Muscle of leg (tissue), 11 donors: ENCODE measurements around the gene ALK. TPM values are rescaled to one million over a fixed set of nuclear protein-coding genes. Genes with fewer than 3 reads are reported as not detected.

Experiments
- DNase-seq: peaks from one replicate; pipeline ENCODE4 v3.0.0; 2013
- H3K27ac ChIP-seq: one replicate; pipeline ENCODE4 v1.5.1; 2013; ENCODE audit warnings: mild to moderate bottlenecking, low read length, control low read depth
- H3K27me3 ChIP-seq: one replicate; pipeline ENCODE4 v1.6.1; 2013; ENCODE audit warnings: low read length; ENCODE audit not compliant: control insufficient read depth, insufficient read depth
- H3K36me3 ChIP-seq: one replicate; pipeline ENCODE4 v1.6.1; 2013; ENCODE audit warnings: low read length; ENCODE audit not compliant: control insufficient read depth, insufficient read depth
- H3K4me1 ChIP-seq: one replicate; pipeline ENCODE4 v1.6.1; 2013; ENCODE audit warnings: low read length; ENCODE audit not compliant: control insufficient read depth, insufficient read depth
- H3K4me3 ChIP-seq: one replicate; pipeline ENCODE4 v1.5.1; 2013; ENCODE audit warnings: low read length, control low read depth
- H3K9me3 ChIP-seq: replicated peaks from 2 replicates; pipeline ENCODE4 v1.6.1; 2013; ENCODE audit warnings: low read depth, low read length; ENCODE audit not compliant: control insufficient read depth
- WGBS: methylation state at CpG from one replicate; pipeline ENCODE4 v1.1.5; 2013; ENCODE audit warnings: missing lambda C conversion rate; ENCODE audit not compliant: insufficient coverage; 5-methylcytosine and 5-hydroxymethylcytosine counted together
- polyA plus RNA-seq, 8 donors: library from polyadenylated mRNA; unstranded; fragments of 120-200 nt; gene quantifications; one replicate each; pipeline versions ENCODE4 v1.2.1 to v1.2.3, GENCODE V29; 2013; ENCODE audit warnings: inconsistent platforms in 1 of 8, low replicate concordance in 1 of 8; ENCODE audit not compliant: insufficient read length in 8 of 8, insufficient read depth in 1 of 8
- total RNA-seq: library from RNA; stranded (reverse); fragments of 120-200 nt; gene quantifications from one replicate; pipeline ENCODE4 v1.2.4, GENCODE V29; 2013

ALK gene
- total and polyA plus RNA-seq, 9 donors, result 0.04 to 0.29 (median 0.09) TPM

DNA sequence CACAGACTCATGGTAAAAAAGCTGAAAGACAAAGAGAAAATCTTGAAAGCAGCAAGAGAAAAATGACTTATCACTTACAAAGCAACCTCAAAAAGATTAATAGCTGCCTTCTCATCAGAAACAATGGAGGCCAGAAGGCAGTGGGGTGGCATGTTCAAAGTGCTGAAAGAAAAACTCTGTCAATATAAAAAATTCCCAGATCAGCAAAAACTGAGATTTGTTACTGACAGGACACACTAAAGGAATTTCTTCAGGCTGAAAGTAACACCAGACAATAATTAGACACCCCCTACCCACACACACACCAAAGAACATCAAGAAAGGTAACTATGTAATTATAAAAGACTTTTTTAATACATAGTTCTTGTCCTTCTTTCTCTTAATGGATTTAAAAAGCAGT lies 495.0 kb downstream of the ALK start:
- H3K27me3 ChIP-seq, result no peaks in the 10 kb centered on the region
- no peaks in the 10 kb centered on the region for H3K36me3 ChIP-seq
- H3K4me3 ChIP-seq, result no peak overlapping the region

DNA sequence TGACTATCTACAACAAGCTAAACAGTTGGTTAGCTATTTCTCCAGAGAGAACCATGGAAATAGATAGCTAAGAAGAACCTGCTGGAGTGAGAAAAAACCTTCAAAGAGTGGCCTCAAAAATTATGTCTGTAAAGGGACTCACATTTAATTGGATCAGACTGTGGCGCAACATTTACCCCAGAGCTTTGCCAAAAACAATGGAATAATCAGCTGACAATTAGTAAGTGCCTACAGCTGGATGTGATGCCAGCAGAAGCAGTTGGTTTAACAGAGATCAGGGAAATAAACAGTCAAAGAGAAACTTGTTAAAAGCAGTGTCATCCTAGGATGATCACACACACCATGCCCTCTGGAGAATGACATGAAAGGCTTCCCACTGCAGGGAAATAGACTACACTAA lies 495.5 kb downstream of the ALK start:
- H3K36me3 ChIP-seq, result no peaks in the 10 kb centered on the region
- 78% methylated on average over 1 of the region's 1 CpG for WGBS
- DNase-seq, result no peak
- no peak overlapping the region for H3K4me3 ChIP-seq
- peaks cover 12% of the 10 kb centered on the region for H3K4me1 ChIP-seq
- H3K27me3 ChIP-seq, result no peaks in the 10 kb centered on the region
- no peaks in the 10 kb centered on the region for H3K9me3 ChIP-seq
- no peak overlapping the region for H3K27ac ChIP-seq

More for the DNA sequence above, 495.0 kb downstream of the ALK start:
- no peak for DNase-seq
- H3K27ac ChIP-seq, result no peak overlapping the region
- H3K9me3 ChIP-seq, result no peaks in the 10 kb centered on the region
- H3K4me1 ChIP-seq, result peaks cover 8% of the 10 kb centered on the region

DNA sequence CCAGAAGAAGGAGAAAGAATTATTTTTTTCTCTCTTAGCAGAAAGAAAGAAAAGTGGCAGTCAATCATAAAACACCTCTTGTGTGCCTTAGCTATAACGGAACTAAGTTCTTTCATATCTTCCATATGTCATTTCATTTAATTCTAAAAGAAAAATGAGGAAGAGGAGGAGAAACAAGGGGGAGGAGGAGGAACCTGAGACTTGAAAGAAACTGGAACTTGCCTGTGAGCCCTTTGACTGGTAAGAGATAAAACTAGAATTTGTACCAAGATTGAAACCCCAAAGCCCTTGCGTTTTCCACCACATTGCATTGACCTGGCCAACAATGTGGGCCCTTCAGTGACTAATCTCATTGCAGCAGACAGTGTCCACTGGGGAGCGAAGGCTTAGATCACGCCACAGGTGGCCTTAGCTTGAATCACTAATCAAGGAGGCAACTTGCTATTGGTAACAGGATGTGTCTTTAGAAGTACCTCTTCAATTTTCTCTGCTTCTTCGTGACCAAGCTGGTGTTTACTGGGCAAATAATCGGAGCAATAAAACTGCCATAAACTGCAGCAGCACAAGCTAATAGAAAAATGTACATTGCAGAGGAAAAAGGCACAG lies 498.2 kb downstream of the ALK start:
- Histone ChIP-seq H3K36me3 (no peaks in the 10 kb centered on the region), H3K9me3 (no peaks in the 10 kb centered on the region), H3K27me3 (no peaks in the 10 kb centered on the region), H3K4me1 (peaks cover 17% of the 10 kb centered on the region), H3K27ac (no peak overlapping the region), H3K4me3 (no peak overlapping the region)
- DNase-seq, result no peak
- 47% methylated on average over 3 of the region's 6 CpGs for WGBS

DNA sequence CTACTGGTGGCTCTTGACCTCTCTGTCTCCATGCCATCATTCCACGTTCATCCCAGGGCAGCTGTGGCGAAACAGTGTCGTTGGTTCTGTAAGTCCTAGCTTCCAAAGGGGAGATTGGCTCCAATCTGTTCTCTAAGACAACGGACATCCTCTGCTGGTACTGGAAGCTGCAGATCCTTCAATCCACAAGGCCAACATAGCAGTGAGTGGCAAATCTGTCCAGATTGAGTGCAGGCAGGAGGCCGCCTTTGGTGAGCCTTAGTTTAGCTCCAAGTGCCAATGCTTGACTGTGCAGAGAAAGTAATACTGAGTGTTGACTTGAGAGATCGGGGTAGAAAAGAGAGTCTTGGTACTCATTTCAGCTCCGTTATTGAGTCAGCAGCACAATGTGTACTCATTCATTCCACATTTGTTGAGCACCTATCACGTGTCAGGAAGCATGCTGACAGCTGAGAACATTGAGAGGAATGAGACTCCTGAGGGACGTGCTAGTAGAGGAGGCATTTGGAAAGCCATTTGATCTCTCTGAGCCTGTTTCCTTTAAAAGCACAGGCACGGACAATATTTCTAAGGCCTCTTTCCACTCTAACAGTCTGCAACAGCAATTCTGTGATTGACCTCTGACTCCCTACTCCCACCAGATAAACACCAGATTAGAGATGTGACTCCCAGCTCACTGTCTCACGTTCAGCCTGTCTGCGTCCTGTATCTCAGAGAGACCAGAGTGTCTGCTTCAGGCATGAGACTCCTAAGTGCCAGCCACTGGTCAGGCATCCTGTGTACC lies 500.2 kb downstream of the ALK start:
- peak; percentile 77 for DNase-seq
- 58% methylated on average over 7 of the region's 12 CpGs for WGBS
- H3K9me3 ChIP-seq, result no peaks in the 10 kb centered on the region
- peaks cover 17% of the 10 kb centered on the region for H3K4me1 ChIP-seq
- no peaks in the 10 kb centered on the region for H3K27me3 ChIP-seq
- H3K36me3 ChIP-seq, result no peaks in the 10 kb centered on the region
- peak overlapping the region; percentile 60 for H3K27ac ChIP-seq
- H3K4me3 ChIP-seq, result no peak overlapping the region

DNA sequence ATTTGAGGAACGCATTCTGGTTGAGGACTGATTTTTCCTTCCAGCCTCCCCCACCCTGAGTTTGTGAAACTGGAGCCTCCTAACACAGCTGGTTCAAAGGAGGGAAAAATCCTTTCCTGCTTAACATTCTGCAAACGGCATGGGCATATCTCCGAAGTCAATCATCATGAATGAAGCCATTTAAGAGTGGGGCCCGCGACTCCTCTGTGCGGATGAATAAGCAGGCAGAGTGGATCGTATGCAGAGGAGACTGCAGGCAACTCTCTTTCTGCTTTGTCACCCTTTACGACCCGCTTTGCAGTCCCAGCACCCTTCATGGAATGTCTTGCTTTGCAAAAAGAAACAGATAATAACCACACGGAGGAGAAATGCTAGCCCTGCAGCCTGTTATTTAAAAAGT lies 500.9 kb downstream of the ALK start:
- H3K27me3 ChIP-seq, result no peaks in the 10 kb centered on the region
- H3K36me3 ChIP-seq, result no peaks in the 10 kb centered on the region
- WGBS, result 70% methylated on average over 6 of the region's 10 CpGs
- no peak overlapping the region for H3K4me3 ChIP-seq
- H3K27ac ChIP-seq, result no peak overlapping the region
- peaks cover 17% of the 10 kb centered on the region for H3K4me1 ChIP-seq
- no peak for DNase-seq
- no peaks in the 10 kb centered on the region for H3K9me3 ChIP-seq

DNA sequence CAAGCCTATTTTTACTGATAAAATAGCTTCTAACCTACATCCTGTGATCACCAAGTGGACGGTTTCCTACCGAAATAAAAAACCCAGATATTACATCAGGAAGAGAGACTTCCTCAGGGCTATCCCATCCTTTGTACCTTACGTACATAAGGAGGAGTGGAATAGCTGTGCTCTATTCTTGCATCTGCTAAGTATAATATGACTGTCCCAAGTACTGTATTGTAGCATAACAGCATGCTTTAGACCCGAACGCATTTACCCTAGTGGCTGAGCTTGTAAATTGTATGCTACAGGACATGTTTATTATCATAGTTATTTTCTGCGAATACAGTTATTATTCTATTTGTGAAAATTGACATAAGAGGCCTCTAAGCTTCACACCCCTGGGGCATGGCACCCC lies 503.8 kb downstream of the ALK start:
- no peaks in the 10 kb centered on the region for H3K36me3 ChIP-seq
- H3K27me3 ChIP-seq, result no peaks in the 10 kb centered on the region
- no peak for DNase-seq
- H3K4me1 ChIP-seq, result peaks cover 13% of the 10 kb centered on the region
- H3K9me3 ChIP-seq, result no peaks in the 10 kb centered on the region
- WGBS, result no CpG with 5 or more reads among the region's 6 CpGs
- no peak overlapping the region for H3K27ac ChIP-seq
- H3K4me3 ChIP-seq, result no peak overlapping the region

DNA sequence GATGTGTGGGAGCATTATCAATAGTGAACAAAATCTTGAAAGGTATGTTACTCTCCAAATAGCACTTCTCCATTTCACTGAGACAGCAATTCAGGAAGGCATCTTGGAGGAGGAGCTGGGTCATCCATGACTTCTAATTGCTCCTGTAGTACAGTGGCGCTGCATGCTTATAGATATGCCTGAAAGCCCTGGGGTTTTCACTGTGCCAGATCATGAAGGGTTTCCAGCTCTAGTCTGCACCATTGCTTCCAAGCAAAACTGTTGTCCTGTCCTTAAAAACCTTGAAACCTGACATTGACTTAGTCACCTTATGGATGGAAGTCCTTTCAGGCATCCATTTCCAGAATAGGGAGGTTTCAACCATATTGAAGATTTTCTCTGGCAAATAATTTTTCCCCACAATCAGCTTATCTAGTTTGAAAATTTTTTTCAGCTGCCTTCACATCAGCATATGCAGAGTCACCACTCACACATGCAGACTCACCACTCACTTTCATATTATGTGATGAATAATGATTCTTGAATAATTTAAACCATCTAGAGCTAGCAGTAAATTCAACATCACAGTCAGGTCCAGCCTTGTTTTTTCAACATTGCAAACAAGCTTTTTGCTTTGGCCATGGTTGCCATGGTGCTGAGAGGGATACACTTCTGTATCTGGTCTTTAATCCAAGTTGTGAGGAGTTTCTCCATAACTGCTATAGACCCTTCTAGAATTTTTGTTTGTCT lies 509.0 kb downstream of the ALK start:
- H3K36me3 ChIP-seq, result no peaks in the 10 kb centered on the region
- H3K4me1 ChIP-seq, result no peaks in the 10 kb centered on the region
- no peaks in the 10 kb centered on the region for H3K9me3 ChIP-seq
- H3K27ac ChIP-seq, result no peak overlapping the region
- H3K4me3 ChIP-seq, result no peak overlapping the region
- 100% methylated on average over 1 of the region's 1 CpG for WGBS
- no peak for DNase-seq
- H3K27me3 ChIP-seq, result no peaks in the 10 kb centered on the region

DNA sequence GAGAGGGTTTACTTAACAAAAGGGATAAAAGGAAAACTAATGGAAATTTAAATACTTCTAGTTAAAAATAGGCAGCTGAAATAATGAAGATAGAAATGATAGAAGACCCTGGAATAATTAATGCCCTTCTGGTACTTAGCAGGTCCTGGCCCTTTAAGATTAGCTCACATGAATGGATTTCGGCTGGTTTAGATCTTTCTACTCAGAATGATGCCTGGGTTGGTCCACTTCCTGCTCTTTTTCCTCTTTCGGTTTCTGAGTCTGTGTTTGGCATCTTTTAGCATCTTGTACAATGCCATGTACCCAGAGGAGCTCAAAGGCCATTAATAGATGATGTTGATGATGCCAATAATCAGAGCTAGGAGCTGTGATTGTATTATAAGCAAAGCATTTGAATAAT lies 515.7 kb downstream of the ALK start:
- WGBS, result 20% methylated on average over 1 of the region's 2 CpGs
- DNase-seq, result no peak
- Histone ChIP-seq H3K4me1 (peaks cover 13% of the 10 kb centered on the region), H3K27ac (no peak overlapping the region), H3K4me3 (no peak overlapping the region), H3K36me3 (no peaks in the 10 kb centered on the region), H3K27me3 (no peaks in the 10 kb centered on the region), H3K9me3 (no peaks in the 10 kb centered on the region)

DNA sequence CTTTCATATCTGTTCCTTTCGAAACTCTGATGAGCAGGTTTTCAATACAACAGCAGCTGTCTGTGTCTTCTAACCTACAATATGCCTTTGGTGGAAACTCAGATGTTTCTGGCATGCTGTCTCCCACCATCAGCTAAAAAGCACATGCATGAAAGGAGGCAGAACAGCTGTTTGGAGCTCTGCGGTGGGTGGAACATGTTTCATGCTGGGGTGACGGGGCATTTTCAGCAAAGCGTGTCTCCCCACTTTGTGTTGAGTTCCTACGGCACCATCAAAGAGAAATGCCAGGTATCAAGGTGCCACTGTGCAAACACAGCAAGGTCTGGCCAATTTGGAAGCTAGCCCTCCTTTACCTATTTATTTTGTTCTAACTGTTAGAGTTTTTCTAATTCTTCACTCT lies 516.1 kb downstream of the ALK start:
- 88% methylated on average over 4 of the region's 5 CpGs for WGBS
- peak; percentile 41 for DNase-seq

DNA sequence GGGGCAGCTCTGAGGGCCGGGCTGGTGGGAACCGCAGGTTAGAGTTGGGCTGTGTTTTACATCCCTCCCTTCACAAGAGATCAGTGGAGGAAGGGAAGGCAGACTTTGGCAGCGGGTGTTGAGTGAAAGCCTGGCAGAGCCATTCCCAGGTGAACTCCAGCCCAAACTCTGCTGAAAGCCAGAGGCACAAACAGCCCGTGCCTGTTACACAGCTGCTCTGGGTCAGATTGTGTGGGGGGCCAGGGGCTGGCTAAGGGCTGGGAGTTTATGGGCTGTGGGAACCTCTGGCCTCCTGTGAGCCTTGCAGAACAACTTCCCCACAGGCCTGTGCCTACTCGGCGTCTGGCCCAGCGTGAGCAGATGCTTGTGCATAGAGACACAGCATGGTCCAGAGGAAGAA lies 519.4 kb downstream of the ALK start:
- 38% methylated on average over 4 of the region's 7 CpGs for WGBS
- Histone ChIP-seq H3K36me3 (no peaks in the 10 kb centered on the region), H3K9me3 (no peaks in the 10 kb centered on the region), H3K4me1 (peaks cover 20% of the 10 kb centered on the region), H3K27ac (no peak overlapping the region), H3K4me3 (no peak overlapping the region), H3K27me3 (no peaks in the 10 kb centered on the region)
- peak; percentile 16 for DNase-seq

More for the DNA sequence above, 516.1 kb downstream of the ALK start:
- no peaks in the 10 kb centered on the region for H3K27me3 ChIP-seq
- H3K9me3 ChIP-seq, result no peaks in the 10 kb centered on the region
- H3K4me3 ChIP-seq, result no peak overlapping the region
- no peak overlapping the region for H3K27ac ChIP-seq
- H3K36me3 ChIP-seq, result no peaks in the 10 kb centered on the region
- peaks cover 13% of the 10 kb centered on the region for H3K4me1 ChIP-seq
